HEK293 (cell line): ENCODE measurements around the gene CHST7.

Experiments
- CTCF ChIA-PET: fragments of 350-600 bp; formaldehyde crosslinking; extraction: SDS; loops from one replicate; lab custom pipeline; 2021; ENCODE audit warnings: antibody characterized with exemption; lab: Yijun Ruan, JAX
- POLR2A ChIA-PET: fragments of 300-600 bp; formaldehyde crosslinking; extraction: SDS; loops from one replicate; lab custom pipeline; 2020; ENCODE audit warnings: antibody characterized with exemption, inconsistent platforms; lab: Yijun Ruan, JAX
- H3K27ac ChIP-seq: fragments of 200-500 bp; sonication (Bioruptor generic); 2 replicates; pipeline ENCODE4 v1.5.1; 2014; ENCODE audit warnings: low read depth, low read length, control low read depth, inconsistent platforms; ENCODE audit errors: extremely low read depth
- H3K36me3 ChIP-seq, 2 experiments: fragments of 200-500 bp in 1 of 2; sonication (Bioruptor generic) in 1 of 2; 1 replicate in 1 of 2; 2 replicates in 1 of 2; pipeline ENCODE4 v1.5.1; 2014 to 2017; ENCODE audit warnings: inconsistent platforms in 2 of 2, low read length in 2 of 2; ENCODE audit not compliant: control insufficient read depth in 2 of 2, insufficient read depth in 1 of 2
- H3K4me1 ChIP-seq: fragments of 200-500 bp; sonication (Bioruptor generic); 2 replicates; pipeline ENCODE4 v1.5.1; 2014; ENCODE audit warnings: mild to moderate bottlenecking, low read length, inconsistent platforms; ENCODE audit not compliant: control insufficient read depth, insufficient read depth
- H3K4me3 ChIP-seq: 2 replicates; pipeline ENCODE4 v1.5.1; 2011; ENCODE audit warnings: low read depth, mild to moderate bottlenecking, control low read depth, low read length, moderate library complexity
- H3K9me3 ChIP-seq: fragments of 200-500 bp; sonication (Bioruptor generic); 2 replicates; pipeline ENCODE4 v1.5.1; 2014; ENCODE audit warnings: low read depth, low read length, inconsistent platforms; ENCODE audit not compliant: control insufficient read depth, insufficient read depth
- EGR2 ChIP-seq: fragments of 450-650 bp; formaldehyde crosslinking; IDR thresholded peaks from 2 replicates; pipeline ENCODE4 v1.5.1; 2016; ENCODE audit warnings: low read depth, missing biosample characterization, missing genetic modification characterization
- GLIS1 ChIP-seq: fragments of 450-650 bp; formaldehyde crosslinking; IDR thresholded peaks from 2 replicates; pipeline ENCODE4 v1.5.1; 2016; ENCODE audit warnings: missing biosample characterization, missing genetic modification characterization
- KLF8 ChIP-seq: fragments of 450-650 bp; formaldehyde crosslinking; IDR thresholded peaks from 2 replicates; pipeline ENCODE4 v1.5.1; 2016; ENCODE audit warnings: missing biosample characterization, missing genetic modification characterization
- MZF1 ChIP-seq: fragments of 450-650 bp; formaldehyde crosslinking; IDR thresholded peaks from 2 replicates; pipeline ENCODE4 v1.5.1; 2017; ENCODE audit warnings: missing biosample characterization, missing genetic modification characterization, borderline replicate concordance
- PRDM1 ChIP-seq: fragments of 450-650 bp; formaldehyde crosslinking; IDR thresholded peaks from 2 replicates; pipeline ENCODE4; 2016; ENCODE audit warnings: missing biosample characterization, missing genetic modification characterization
- TCF7L2 ChIP-seq: IDR thresholded peaks from 2 replicates; pipeline ENCODE4 v1.6.1; 2011; ENCODE audit warnings: low read depth, mild to moderate bottlenecking, inconsistent platforms, low read length, moderate library complexity, borderline replicate concordance
- ZBTB17 ChIP-seq: fragments of 450-650 bp; formaldehyde crosslinking; IDR thresholded peaks from 2 replicates; pipeline ENCODE4 v1.5.1; 2016; ENCODE audit warnings: missing biosample characterization, missing genetic modification characterization
- ZBTB21 ChIP-seq: fragments of 450-650 bp; formaldehyde crosslinking; IDR thresholded peaks from 2 replicates; pipeline ENCODE4 v1.5.1; 2017; ENCODE audit warnings: missing biosample characterization, missing genetic modification characterization
- ZNF292 ChIP-seq: fragments of 450-650 bp; formaldehyde crosslinking; IDR thresholded peaks from 2 replicates; pipeline ENCODE4 v1.5.1; 2016; ENCODE audit warnings: low read depth, missing biosample characterization, missing genetic modification characterization, borderline replicate concordance
- ZNF324 ChIP-seq: fragments of 450-650 bp; formaldehyde crosslinking; IDR thresholded peaks from 2 replicates; pipeline ENCODE4 v1.5.1; 2016; ENCODE audit warnings: missing biosample characterization, missing genetic modification characterization
- ZNF335 ChIP-seq: fragments of 450-650 bp; formaldehyde crosslinking; conservative IDR thresholded peaks from 2 replicates; pipeline ENCODE4 v1.5.1; 2016; ENCODE audit warnings: missing biosample characterization, missing genetic modification characterization
- ZNF37A ChIP-seq: fragments of 450-650 bp; IDR thresholded peaks from 2 replicates; pipeline ENCODE4 v1.5.1; 2018; ENCODE audit warnings: missing biosample characterization, missing genetic modification characterization
- ZNF48 ChIP-seq: fragments of 450-650 bp; formaldehyde crosslinking; IDR thresholded peaks from 2 replicates; pipeline ENCODE4 v1.5.1; 2016; ENCODE audit warnings: missing biosample characterization, missing genetic modification characterization
- ZNF600 ChIP-seq: fragments of 450-650 bp; formaldehyde crosslinking; IDR thresholded peaks from 2 replicates; pipeline ENCODE4 v1.5.1; 2016; ENCODE audit warnings: missing biosample characterization, missing genetic modification characterization
- ZNF701 ChIP-seq: fragments of 450-650 bp; formaldehyde crosslinking; IDR thresholded peaks from 2 replicates; pipeline ENCODE4 v1.5.1; 2016; ENCODE audit warnings: missing biosample characterization, missing genetic modification characterization
- ZNF830 ChIP-seq: fragments of 450-650 bp; IDR thresholded peaks from 2 replicates; pipeline ENCODE4 v1.5.0; 2018; ENCODE audit warnings: missing biosample characterization, missing genetic modification characterization, low read depth, mild to moderate bottlenecking, moderate library complexity
- ZXDB ChIP-seq: fragments of 450-650 bp; formaldehyde crosslinking; IDR thresholded peaks from 2 replicates; pipeline ENCODE4 v1.5.1; 2016; ENCODE audit warnings: missing biosample characterization, missing genetic modification characterization
- TF ChIP-seq, protein P1 (sequence below): sonication (generic); formaldehyde crosslinking; IDR thresholded peaks from 2 replicates; pipeline ENCODE4 v1.8.1; 2022; ENCODE audit warnings: mild to moderate bottlenecking, moderate library complexity, missing genetic modification reagents
- TF ChIP-seq, protein P2 (sequence below): fragments of 450-650 bp; formaldehyde crosslinking; IDR thresholded peaks from 2 replicates; pipeline ENCODE4 v1.5.1; 2016; ENCODE audit warnings: missing biosample characterization, missing genetic modification characterization
- TF ChIP-seq, protein P3 (sequence below): fragments of 450-650 bp; formaldehyde crosslinking; IDR thresholded peaks from 2 replicates; pipeline ENCODE4 v1.5.1; 2017; ENCODE audit warnings: missing biosample characterization, missing genetic modification characterization

Gene CHST7

DNA sequence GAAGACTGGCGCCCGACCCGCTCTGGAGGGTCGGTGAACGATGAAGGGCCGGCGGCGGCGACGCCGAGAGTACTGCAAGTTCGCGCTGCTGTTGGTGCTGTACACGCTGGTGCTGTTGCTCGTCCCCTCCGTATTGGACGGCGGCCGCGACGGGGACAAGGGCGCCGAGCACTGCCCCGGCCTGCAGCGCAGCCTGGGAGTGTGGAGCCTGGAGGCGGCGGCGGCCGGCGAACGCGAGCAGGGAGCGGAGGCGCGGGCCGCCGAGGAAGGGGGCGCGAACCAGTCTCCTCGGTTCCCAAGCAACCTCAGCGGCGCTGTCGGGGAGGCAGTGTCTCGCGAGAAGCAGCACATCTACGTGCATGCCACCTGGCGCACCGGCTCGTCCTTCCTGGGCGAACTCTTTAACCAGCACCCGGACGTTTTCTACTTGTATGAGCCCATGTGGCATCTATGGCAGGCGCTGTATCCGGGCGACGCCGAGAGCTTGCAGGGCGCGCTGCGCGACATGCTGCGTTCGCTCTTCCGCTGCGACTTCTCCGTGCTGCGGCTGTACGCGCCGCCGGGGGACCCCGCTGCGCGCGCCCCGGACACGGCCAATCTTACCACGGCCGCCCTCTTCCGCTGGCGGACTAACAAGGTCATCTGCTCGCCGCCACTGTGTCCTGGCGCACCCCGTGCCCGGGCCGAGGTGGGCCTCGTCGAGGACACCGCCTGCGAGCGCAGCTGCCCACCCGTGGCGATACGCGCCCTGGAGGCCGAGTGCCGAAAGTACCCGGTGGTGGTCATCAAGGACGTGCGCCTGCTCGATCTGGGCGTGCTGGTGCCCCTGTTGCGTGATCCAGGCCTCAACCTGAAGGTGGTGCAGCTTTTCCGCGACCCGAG, 568 bp downstream of the CHST7 start (continued):
- TF ChIP-seq ZNF600 (tag by site-specific recombination), result peak; percentile 24; the same call in 1 of the 2 replicates
- TF ChIP-seq, all 188 proteins: peak for 9

DNA sequence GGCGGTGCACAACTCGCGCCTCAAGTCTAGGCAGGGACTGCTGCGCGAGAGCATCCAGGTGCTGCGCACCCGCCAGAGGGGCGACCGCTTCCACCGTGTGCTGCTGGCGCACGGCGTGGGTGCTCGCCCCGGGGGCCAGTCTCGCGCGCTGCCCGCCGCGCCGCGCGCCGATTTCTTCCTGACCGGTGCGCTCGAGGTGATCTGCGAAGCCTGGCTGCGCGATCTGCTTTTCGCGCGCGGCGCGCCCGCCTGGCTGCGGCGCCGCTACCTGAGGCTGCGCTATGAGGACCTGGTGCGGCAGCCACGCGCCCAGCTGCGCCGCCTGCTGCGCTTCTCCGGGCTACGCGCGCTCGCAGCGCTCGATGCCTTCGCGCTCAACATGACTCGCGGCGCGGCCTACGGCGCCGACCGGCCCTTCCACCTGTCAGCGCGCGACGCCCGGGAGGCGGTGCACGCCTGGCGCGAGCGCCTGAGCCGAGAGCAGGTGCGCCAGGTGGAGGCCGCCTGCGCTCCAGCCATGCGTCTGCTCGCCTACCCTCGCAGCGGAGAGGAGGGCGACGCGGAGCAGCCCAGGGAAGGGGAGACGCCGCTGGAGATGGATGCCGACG, 1.3 kb downstream of the CHST7 start:
- Histone ChIP-seq H3K9me3 (no peaks in the 10 kb centered on the region), H3K4me1 (peaks cover 8% of the 10 kb centered on the region; the same call in 1 of the 2 replicates), H3K36me3 (no peaks in the 10 kb centered on the region), H3K27ac (peak overlapping the region; percentile 21; the same call in 1 of the 2 replicates), H3K4me3 (peak overlapping the region; percentile 51)
- ChIA-PET CTCF (no interaction called here), POLR2A (no interaction called here)
- TF ChIP-seq ZNF701 (tag by site-specific recombination) (no peak), ZNF335 (tag by site-specific recombination) (no peak; the same call in 1 of the 2 replicates), ZBTB17 (tag by site-specific recombination) (0 out of 2 replicates have a peak, but pooled peaks have one; percentile 62), ZNF48 (tag by site-specific recombination) (no peak), ZBTB21 (tag by site-specific recombination) (no peak), ZXDB (tag by site-specific recombination) (no peak), ZNF830 (tag by site-specific recombination) (no peak), TCF7L2 (no peak), GLIS1 (tag by site-specific recombination) (no peak), EGR2 (tag by site-specific recombination) (no peak), ZNF292 (tag by site-specific recombination) (no peak), PRDM1 (tag by site-specific recombination) (no peak), ZNF324 (tag by site-specific recombination) (no peak), KLF8 (no peak)
- TF ChIP-seq, protein P1, sequence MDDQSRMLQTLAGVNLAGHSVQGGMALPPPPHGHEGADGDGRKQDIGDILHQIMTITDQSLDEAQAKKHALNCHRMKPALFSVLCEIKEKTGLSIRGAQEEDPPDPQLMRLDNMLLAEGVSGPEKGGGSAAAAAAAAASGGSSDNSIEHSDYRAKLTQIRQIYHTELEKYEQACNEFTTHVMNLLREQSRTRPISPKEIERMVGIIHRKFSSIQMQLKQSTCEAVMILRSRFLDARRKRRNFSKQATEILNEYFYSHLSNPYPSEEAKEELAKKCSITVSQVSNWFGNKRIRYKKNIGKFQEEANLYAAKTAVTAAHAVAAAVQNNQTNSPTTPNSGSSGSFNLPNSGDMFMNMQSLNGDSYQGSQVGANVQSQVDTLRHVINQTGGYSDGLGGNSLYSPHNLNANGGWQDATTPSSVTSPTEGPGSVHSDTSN (CRISPR knock-in tag), result peak; percentile 71; the same call in 1 of the 2 replicates
- TF ChIP-seq, protein P2, sequence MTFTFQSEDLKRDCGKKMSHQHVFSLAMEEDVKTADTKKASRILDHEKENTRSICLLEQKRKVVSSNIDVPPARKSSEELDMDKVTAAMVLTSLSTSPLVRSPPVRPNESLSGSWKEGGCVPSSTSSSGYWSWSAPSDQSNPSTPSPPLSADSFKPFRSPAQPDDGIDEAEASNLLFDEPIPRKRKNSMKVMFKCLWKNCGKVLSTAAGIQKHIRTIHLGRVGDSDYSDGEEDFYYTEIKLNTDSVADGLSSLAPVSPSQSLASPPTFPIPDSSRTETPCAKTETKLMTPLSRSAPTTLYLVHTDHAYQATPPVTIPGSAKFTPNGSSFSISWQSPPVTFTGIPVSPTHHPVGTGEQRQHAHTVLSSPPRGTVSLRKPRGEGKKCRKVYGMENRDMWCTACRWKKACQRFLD, result no peak

DNA sequence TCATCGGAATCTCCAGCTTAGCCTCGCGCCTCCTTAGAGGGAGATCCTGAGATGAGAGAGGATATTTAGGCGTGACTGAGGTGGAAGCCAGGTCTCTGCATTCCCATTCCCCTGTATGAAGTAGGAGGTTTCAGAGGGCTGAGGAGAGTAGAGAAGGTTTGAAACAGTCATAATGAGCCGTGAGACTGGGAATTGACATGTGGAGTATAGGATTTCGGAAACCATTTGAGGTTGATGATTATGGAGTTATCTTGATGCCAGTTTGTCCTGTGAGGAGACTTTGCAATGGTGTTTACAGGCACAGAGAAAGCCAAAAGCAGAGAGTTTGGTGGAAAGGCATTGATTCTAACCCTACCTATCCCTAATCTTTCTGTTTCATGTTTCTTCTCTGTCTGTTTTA, 2.0 kb downstream of the CHST7 start:
- Histone ChIP-seq H3K4me3 (no peak overlapping the region; the same call in 1 of the 2 replicates), H3K27ac (no peak overlapping the region), H3K9me3 (no peaks in the 10 kb centered on the region), H3K4me1 (peaks cover 8% of the 10 kb centered on the region; the same call in 1 of the 2 replicates), H3K36me3 (no peaks in the 10 kb centered on the region)
- ChIA-PET CTCF (interaction anchor here (1.0 to 1.4 kb wide), 2 partner anchors 15 to 21 kb away, joined by 3 to 4 read pairs; no protein-coding TSS in a partner anchor), POLR2A (no interaction called here)
- TF ChIP-seq MZF1 (tag by site-specific recombination) (no peak), ZNF37A (tag by site-specific recombination) (no peak), ZBTB17 (tag by site-specific recombination) (0 out of 2 replicates have a peak, but pooled peaks have one; percentile 31), ZNF335 (tag by site-specific recombination) (peak; percentile 38; the same call in 1 of the 2 replicates)
- TF ChIP-seq, protein P3, sequence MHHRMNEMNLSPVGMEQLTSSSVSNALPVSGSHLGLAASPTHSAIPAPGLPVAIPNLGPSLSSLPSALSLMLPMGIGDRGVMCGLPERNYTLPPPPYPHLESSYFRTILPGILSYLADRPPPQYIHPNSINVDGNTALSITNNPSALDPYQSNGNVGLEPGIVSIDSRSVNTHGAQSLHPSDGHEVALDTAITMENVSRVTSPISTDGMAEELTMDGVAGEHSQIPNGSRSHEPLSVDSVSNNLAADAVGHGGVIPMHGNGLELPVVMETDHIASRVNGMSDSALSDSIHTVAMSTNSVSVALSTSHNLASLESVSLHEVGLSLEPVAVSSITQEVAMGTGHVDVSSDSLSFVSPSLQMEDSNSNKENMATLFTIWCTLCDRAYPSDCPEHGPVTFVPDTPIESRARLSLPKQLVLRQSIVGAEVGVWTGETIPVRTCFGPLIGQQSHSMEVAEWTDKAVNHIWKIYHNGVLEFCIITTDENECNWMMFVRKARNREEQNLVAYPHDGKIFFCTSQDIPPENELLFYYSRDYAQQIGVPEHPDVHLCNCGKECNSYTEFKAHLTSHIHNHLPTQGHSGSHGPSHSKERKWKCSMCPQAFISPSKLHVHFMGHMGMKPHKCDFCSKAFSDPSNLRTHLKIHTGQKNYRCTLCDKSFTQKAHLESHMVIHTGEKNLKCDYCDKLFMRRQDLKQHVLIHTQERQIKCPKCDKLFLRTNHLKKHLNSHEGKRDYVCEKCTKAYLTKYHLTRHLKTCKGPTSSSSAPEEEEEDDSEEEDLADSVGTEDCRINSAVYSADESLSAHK (tag by site-specific recombination), result peak; percentile 82
- TF ChIP-seq, all 188 proteins: peak for 3
